Right lobe of liver (tissue), 4 donors: ENCODE results near the gene NOL11.

Source experiments
- POLR2A ChIP-seq: fragments of 450-650 bp; IDR thresholded peaks from one replicate; pipeline ENCODE4 v1.6.1; 2017; ENCODE audit warnings: antibody characterized with exemption, mild to moderate bottlenecking
- TF ChIP-seq, protein P1 (sequence below), 4 donors: fragments of 200-600 bp in 3 of 4; fragments of 450-650 bp in 1 of 4; IDR thresholded peaks; one replicate each; pipeline versions ENCODE4 v1.5.1 to v1.8.0; 2016 to 2022; ENCODE audit warnings: antibody characterized with exemption in 4 of 4, mild to moderate bottlenecking in 2 of 4
- donor health status: DM: no; HTN: no; CAD: no.
- donor health status: DM: no; HTN: no; CAD: no.
- donor health status: DM: no; HTN: yes; CAD: no.

GRCh38 chr17:67712375-67712774, 5.4 kb upstream of the NOL11 start:
- TF ChIP-seq, protein P1, sequence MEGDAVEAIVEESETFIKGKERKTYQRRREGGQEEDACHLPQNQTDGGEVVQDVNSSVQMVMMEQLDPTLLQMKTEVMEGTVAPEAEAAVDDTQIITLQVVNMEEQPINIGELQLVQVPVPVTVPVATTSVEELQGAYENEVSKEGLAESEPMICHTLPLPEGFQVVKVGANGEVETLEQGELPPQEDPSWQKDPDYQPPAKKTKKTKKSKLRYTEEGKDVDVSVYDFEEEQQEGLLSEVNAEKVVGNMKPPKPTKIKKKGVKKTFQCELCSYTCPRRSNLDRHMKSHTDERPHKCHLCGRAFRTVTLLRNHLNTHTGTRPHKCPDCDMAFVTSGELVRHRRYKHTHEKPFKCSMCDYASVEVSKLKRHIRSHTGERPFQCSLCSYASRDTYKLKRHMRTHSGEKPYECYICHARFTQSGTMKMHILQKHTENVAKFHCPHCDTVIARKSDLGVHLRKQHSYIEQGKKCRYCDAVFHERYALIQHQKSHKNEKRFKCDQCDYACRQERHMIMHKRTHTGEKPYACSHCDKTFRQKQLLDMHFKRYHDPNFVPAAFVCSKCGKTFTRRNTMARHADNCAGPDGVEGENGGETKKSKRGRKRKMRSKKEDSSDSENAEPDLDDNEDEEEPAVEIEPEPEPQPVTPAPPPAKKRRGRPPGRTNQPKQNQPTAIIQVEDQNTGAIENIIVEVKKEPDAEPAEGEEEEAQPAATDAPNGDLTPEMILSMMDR (IDR thresholded peaks at IDR 0.05) = no peak
- no peak for TF ChIP-seq POLR2A
